AG10803 (cell line): ENCODE measurements around the gene DGLUCY.

Experiments used
- DNase-seq: peaks from one replicate; pipeline ENCODE4 v3.0.0; 2010; ENCODE audit warnings: low read depth
- H3K4me3 ChIP-seq: 2 replicates; pipeline ENCODE4 v1.5.1; 2011; ENCODE audit warnings: mild to moderate bottlenecking, low read length, control low read depth
- CTCF ChIP-seq: conservative IDR thresholded peaks from 2 replicates; pipeline ENCODE4 v1.5.1; 2011; ENCODE audit warnings: mild to moderate bottlenecking, low read length, control low read depth, inconsistent platforms

The DGLUCY gene

GRCh38 chr14:91126761-91127160, 12.9 kb downstream of the DGLUCY start:
- H3K4me3 ChIP-seq, result no peak overlapping the region
- no peak for TF ChIP-seq CTCF
- no peak for DNase-seq

DNA sequence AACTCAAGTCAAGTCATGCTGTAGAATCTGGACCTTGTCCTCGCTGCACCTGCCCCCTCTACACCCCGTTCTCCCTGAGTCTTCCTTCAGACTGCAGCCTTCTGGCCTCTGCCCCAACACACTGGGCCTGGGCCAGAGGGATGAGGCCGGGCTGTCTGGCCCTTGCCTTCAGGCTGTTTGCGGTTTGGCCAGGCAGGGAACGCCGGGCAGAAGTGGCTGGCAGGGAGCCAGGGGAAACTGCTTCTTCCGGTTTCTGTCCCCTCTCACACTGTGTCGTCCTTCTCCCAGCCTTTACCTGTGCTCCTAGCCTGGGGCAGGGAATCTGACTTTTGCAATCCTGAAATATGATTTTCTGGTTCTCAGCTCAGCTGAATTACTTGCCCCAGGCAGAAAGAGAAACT, 13.5 kb downstream of the DGLUCY start:
- DNase-seq, result no peak
- no peak overlapping the region for H3K4me3 ChIP-seq
- no peak for TF ChIP-seq CTCF

DNA sequence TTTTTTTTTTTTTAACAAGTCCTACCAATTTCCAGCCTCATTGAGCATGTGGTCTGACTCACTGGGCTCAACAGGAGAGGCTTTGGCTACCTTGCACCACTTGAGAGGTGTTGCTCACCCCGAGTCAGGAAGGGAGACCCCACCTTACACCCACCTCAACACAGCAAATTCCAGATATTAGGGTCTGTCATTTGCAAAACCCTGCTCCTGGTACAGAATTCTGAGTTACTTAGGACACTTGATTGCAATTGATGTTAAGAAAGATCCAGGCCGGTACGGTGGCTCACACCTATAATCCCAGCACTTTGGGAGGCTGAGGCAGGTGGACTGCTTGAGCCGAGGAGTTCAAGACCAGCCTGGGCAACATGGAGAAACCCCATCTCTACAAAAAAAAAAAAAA, 14.1 kb downstream of the DGLUCY start:
- no peak for DNase-seq
- no peak for TF ChIP-seq CTCF
- H3K4me3 ChIP-seq, result no peak overlapping the region

DNA sequence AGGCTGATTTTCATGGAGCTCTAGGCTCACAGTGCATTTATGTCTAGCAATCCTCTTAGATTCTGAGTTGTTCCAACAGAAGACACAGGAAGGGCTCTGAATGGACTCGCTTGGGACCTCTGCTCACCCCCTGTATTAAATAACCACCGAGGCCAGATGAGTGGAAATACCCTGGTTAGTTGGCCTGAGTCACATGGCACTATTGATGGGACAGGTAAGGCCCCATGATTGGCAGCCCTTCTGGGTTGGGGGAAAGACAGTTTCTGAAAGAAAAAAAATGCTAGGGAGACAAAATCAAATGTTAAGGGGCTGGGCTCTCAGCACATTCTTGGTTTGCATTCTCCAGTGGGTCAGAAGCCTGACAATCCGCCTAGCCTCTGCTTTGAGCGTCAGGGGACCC, 14.8 kb downstream of the DGLUCY start:
- no peak for DNase-seq
- no peak for TF ChIP-seq CTCF
- H3K4me3 ChIP-seq, result no peak overlapping the region

DNA sequence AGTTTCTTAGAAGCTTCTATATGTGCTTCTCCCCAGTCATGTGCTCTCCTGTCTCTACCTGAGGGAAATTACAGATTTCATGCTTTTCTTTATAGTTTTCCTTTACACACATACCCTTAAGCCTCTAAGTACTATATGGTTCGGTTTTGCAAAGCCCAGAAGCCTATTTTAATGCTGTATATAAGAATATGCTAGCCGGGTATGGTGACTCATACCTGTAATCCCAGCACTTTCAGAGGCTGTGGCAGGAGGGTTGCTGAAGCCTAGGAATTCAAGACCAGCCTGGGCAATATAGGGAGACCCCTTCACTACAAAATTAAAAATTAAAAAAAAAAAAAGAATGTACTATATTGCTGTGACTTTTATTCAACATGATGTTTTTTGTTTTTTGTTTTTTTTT, 15.4 kb downstream of the DGLUCY start:
- TF ChIP-seq CTCF, result no peak
- DNase-seq, result no peak
- no peak overlapping the region for H3K4me3 ChIP-seq

GRCh38 chr14:91135039-91135438, 21.2 kb downstream of the DGLUCY start:
- TF ChIP-seq CTCF, result no peak
- DNase-seq, result no peak
- H3K4me3 ChIP-seq, result no peak overlapping the region

DNA sequence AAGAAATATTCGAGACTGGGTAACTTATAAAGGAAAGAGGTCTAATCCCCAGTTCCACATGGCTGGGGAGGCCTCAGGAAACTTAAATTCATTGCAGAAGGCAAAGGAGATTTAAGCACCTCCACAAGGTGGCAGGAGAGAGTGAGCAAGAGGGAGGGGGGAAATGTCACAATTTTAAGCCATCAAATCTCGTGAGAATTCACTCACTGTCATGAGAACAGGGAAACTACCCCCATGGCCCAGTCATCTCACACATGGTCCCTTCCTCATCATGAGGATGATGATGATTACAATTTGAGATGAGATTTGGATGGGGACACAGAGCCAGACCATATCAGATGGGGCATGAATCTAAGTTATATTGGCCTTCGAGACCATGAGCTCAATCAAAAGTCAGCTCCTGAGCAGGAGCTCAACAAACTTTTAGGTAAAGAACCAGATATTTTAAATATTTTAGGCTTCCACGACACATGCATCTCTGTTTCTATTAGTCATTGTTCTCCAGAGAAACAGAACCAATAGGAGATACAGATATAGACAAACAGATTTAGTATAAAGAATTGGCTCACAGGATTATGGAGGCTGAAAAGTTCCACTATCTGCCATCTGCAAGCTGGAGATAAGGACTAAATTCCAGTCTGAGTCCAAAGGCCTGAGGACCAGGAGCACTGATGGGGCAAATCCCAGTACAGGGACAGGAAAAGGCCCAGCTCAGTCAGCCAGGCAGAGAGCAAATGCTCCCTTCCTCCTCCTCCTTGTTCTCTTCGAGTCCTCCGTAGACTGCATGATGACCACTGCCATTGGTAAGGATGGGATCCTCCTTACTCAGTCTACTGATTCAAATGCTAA, 24.9 kb downstream of the DGLUCY start:
- TF ChIP-seq CTCF, result peak; percentile 61
- no peak overlapping the region for H3K4me3 ChIP-seq
- peak; percentile 24 for DNase-seq
